HG03520 (cell line): ENCODE measurements around the gene USP17L28.
"Not testable (repeated sequence)": the region's sequence is repeated elsewhere in the genome, so short reads cannot be mapped to it uniquely, and the experiment has no call there.

Experiments
- ATAC-seq: cut with Tn5 transposase; IDR thresholded peaks from one replicate; pipeline ENCODE4 v1.9.1; 2021; ENCODE audit warnings: mild to moderate bottlenecking, moderate library complexity; ENCODE audit not compliant: unreplicated experiment

USP17L28 gene

DNA sequence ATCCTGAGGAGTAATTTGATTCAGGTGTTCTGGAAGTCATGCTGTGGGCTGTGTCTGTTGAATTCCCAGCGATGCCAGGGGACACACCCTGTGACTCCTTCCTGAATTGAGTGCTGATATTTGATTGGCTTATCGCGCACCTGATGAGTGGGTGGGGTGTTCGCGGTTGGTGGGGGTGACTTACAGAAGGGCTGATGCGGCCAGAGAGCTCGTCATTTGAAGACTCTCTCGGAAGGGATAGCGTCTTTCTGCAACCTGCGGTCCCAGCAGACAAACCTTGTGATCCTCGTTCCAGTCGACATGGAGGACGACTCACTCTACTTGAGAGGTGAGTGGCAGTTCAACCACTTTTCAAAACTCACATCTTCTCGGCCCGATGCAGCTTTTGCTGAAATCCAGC is at the start of gene USP17L28:
Gene USP17L28 (plus strand): TSS at position 301 of the 400 bp plus-strand sequence. CDS start 0 bp downstream, at position 301.
- ATAC-seq, result not testable (repeated sequence)

GRCh38 chr4:9324191-9324590 is 24.5 kb upstream of the USP17L28 start:
- ATAC-seq, result not testable (repeated sequence)

DNA sequence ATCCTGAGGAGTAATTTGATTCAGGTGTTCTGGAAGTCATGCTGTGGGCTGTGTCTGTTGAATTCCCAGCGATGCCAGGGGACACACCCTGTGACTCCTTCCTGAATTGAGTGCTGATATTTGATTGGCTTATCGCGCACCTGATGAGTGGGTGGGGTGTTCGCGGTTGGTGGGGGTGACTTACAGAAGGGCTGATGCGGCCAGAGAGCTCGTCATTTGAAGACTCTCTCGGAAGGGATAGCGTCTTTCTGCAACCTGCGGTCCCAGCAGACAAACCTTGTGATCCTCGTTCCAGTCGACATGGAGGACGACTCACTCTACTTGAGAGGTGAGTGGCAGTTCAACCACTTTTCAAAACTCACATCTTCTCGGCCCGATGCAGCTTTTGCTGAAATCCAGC is 23.8 kb upstream of the USP17L28 start, which contains the start of gene USP17L24:
Gene USP17L24 (plus strand): TSS at position 301 of the 400 bp plus-strand sequence. CDS start 0 bp downstream, at position 301.
- ATAC-seq, result not testable (repeated sequence)

DNA sequence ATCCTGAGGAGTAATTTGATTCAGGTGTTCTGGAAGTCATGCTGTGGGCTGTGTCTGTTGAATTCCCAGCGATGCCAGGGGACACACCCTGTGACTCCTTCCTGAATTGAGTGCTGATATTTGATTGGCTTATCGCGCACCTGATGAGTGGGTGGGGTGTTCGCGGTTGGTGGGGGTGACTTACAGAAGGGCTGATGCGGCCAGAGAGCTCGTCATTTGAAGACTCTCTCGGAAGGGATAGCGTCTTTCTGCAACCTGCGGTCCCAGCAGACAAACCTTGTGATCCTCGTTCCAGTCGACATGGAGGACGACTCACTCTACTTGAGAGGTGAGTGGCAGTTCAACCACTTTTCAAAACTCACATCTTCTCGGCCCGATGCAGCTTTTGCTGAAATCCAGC is 19.1 kb upstream of the USP17L28 start, which contains the start of gene USP17L25:
Gene USP17L25 (plus strand): TSS at position 301 of the 400 bp plus-strand sequence. CDS start 0 bp downstream, at position 301.
- not testable (repeated sequence) for ATAC-seq

GRCh38 chr4:9334358-9334757 is 14.3 kb upstream of the USP17L28 start, which contains the start of gene USP17L26:
Gene USP17L26 (plus strand): TSS chr4:9334658. CDS start chr4:9334658, 0 bp downstream.
- ATAC-seq, result not testable (repeated sequence)

DNA sequence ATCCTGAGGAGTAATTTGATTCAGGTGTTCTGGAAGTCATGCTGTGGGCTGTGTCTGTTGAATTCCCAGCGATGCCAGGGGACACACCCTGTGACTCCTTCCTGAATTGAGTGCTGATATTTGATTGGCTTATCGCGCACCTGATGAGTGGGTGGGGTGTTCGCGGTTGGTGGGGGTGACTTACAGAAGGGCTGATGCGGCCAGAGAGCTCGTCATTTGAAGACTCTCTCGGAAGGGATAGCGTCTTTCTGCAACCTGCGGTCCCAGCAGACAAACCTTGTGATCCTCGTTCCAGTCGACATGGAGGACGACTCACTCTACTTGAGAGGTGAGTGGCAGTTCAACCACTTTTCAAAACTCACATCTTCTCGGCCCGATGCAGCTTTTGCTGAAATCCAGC is 9.6 kb upstream of the USP17L28 start, which contains the start of gene USP17L5:
Gene USP17L5 (plus strand): TSS at position 301 of the 400 bp plus-strand sequence. CDS start 0 bp downstream, at position 301.
- ATAC-seq, result not testable (repeated sequence)

DNA sequence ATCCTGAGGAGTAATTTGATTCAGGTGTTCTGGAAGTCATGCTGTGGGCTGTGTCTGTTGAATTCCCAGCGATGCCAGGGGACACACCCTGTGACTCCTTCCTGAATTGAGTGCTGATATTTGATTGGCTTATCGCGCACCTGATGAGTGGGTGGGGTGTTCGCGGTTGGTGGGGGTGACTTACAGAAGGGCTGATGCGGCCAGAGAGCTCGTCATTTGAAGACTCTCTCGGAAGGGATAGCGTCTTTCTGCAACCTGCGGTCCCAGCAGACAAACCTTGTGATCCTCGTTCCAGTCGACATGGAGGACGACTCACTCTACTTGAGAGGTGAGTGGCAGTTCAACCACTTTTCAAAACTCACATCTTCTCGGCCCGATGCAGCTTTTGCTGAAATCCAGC is 4.8 kb upstream of the USP17L28 start, which contains the start of gene USP17L27:
Gene USP17L27 (plus strand): TSS at position 301 of the 400 bp plus-strand sequence. CDS start 0 bp downstream, at position 301.
- not testable (repeated sequence) for ATAC-seq

- not testable (repeated sequence) for ATAC-seq
Measured at GRCh38 chr4:9350866-9351265, 2.2 kb downstream of the USP17L28 start.

DNA sequence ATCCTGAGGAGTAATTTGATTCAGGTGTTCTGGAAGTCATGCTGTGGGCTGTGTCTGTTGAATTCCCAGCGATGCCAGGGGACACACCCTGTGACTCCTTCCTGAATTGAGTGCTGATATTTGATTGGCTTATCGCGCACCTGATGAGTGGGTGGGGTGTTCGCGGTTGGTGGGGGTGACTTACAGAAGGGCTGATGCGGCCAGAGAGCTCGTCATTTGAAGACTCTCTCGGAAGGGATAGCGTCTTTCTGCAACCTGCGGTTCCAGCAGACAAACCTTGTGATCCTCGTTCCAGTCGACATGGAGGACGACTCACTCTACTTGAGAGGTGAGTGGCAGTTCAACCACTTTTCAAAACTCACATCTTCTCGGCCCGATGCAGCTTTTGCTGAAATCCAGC is 4.6 kb downstream of the USP17L28 start, which contains the start of gene USP17L29:
Gene USP17L29 (plus strand): TSS at position 301 of the 400 bp plus-strand sequence. CDS start 0 bp downstream, at position 301.
- not testable (repeated sequence) for ATAC-seq

GRCh38 chr4:9362829-9363228 is 14.1 kb downstream of the USP17L28 start, which contains the start of gene USP17L30:
Gene USP17L30 (plus strand): TSS chr4:9363129. CDS start chr4:9363129, 0 bp downstream.
- ATAC-seq, result not testable (repeated sequence)

DNA sequence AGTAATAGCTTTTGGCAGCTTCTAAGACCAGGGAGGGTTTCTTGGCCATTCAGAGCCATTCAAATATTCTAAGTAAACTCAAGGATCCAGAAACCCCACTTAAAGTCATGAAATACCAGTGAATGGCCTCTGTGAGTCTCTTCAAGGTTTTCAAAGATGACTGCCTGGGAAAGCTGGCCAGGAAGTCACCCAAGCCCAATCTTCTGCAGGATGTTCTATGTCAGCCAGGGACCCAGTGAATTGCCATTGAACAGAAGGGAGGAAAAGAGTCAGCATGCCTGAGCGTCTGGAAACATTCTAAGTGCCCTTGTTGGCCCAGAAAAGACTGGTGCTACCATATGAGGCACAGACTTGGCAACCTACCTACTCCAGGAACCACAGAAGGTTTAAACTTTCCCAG is 31.2 kb downstream of the USP17L28 start:
- ATAC-seq, result not testable (repeated sequence)

DNA sequence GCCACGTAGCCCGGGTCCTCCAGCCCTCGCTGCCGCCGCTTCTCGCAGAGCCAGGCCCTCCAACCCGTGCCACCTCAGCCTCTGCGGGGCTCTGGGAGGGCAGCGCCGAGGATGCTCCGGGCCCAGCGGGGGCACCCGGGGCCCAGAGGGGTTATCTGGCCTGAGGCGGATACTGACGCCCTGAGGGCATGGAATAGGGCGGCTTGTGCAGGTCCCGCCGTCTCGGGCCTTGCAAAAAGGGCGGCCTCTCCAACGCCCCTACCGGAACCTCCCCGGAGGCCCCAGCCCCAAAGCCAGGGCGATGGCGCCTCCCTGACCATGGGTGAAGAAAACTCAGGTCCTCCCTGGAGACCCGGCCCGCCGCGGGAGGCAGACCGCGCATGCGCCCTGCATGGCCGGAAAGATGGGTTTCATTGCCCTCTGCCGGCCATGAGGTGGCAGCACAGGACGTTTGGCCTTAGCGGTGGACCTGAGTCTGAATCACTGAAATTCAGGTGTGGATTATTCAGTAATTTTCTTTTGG is 32.4 kb downstream of the USP17L28 start:
- not testable (repeated sequence) for ATAC-seq

GRCh38 chr4:9384126-9384525 is 35.4 kb downstream of the USP17L28 start:
- ATAC-seq, result no peak

DNA sequence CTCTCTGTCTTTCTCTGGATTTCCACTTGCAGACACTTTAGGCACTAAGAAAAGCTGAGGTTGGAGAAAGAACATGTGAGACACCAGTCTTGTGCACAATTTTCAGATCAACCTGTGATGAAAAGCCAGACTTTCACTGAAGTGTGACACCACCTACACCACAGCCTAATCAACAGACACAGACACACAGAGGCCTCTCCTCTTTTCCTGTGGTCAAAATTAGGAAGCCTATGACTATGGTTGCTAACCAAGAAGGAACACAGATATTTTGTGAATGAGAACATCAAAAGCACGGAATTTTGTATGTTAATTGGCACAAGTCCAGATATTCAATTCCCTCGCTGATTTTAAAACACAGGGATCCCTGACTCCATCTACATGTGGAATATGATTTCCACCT is 40.3 kb downstream of the USP17L28 start:
- not testable (repeated sequence) for ATAC-seq
